Prostate gland (tissue), 2 donors: Measurements from ENCODE around the gene LMAN1L. TPM values are rescaled to one million over a fixed set of nuclear protein-coding genes. Genes with fewer than 3 reads are reported as not detected.

Experiments used
- DNase-seq: peaks from one replicate; pipeline ENCODE4 v3.0.0-alpha.2; 2019; ENCODE audit warnings: low spot score
- H3K27ac ChIP-seq, 2 donors: fragments of 200-600 bp; sonication (generic); 2 replicates each; pipeline ENCODE4 v1.5.1; 2017 to 2019
- H3K27me3 ChIP-seq: fragments of 200-600 bp; sonication (generic); replicated peaks from 2 replicates; pipeline ENCODE4 v1.5.1; 2019; ENCODE audit not compliant: insufficient read depth
- H3K36me3 ChIP-seq, 2 donors: fragments of 200-600 bp; sonication (generic); 1 replicate in 1 of 2; 2 replicates in 1 of 2; pipeline versions ENCODE4 v1.5.1 to v1.8.1; 2017 to 2019
- H3K4me1 ChIP-seq: fragments of 200-600 bp; sonication (generic); replicated peaks from 2 replicates; pipeline ENCODE4 v1.5.1; 2019
- H3K4me3 ChIP-seq, 2 donors: fragments of 200-600 bp; sonication (generic); 2 replicates each; pipeline ENCODE4 v1.5.1; 2017 to 2019
- H3K9me3 ChIP-seq: fragments of 200-600 bp; sonication (generic); 2 replicates; pipeline ENCODE4 v1.5.1; 2017
- CTCF ChIP-seq, 4 experiments: fragments of 200-600 bp in 2 of 4; fragments of 450-650 bp in 2 of 4; sonication (generic) in 2 of 4; IDR thresholded peaks; 1 replicate in 3 of 4; 2 replicates in 1 of 4; pipeline ENCODE4 v1.5.1; 2016 to 2019; ENCODE audit warnings: antibody characterized with exemption in 4 of 4, mild to moderate bottlenecking in 2 of 4, moderate library complexity in 2 of 4
- POLR2A ChIP-seq: fragments of 450-650 bp; IDR thresholded peaks from one replicate; pipeline ENCODE4 v1.6.1; 2016; ENCODE audit warnings: antibody characterized with exemption, mild to moderate bottlenecking
- POLR2AphosphoS5 ChIP-seq: sonication (generic); formaldehyde crosslinking; IDR thresholded peaks from one replicate; pipeline ENCODE4 v1.6.1; 2017; ENCODE audit warnings: antibody characterized with exemption
- WGBS: methylation state at CpG from one replicate; pipeline ENCODE4 v1.1.5; 2018; 5-methylcytosine and 5-hydroxymethylcytosine counted together
- intact Hi-C: fragments of 100-400 bp; cut with DNase I; formaldehyde crosslinking; loops from one replicate; pipeline ENCODE4 v1.14.2; 2022
- total RNA-seq, 2 donors: library from RNA; depleted of rRNA; stranded (reverse); fragments of >200 nt; gene quantifications; one replicate each; pipeline ENCODE4 v1.1.0, GENCODE V29; 2016

Gene LMAN1L
- total RNA-seq, 2 donors from 2014 or later = 219 to 229 TPM

- no peaks in the 10 kb centered on the region for H3K9me3 ChIP-seq
- peak overlapping the region; percentile 77 to 83 for H3K27ac ChIP-seq
- H3K4me3 ChIP-seq = no peak overlapping the region
- peaks cover 4 to 8% of the 10 kb centered on the region in 2 donors for H3K36me3 ChIP-seq
- peaks cover 19% of the 10 kb centered on the region for H3K4me1 ChIP-seq
- 75% methylated on average over 22 of the region's 25 CpGs for WGBS
- H3K27me3 ChIP-seq = no peaks in the 10 kb centered on the region
- intact Hi-C loops = no loop called here
- TF ChIP-seq POLR2AphosphoS5 (peak; percentile 89), CTCF (IDR thresholded peaks at IDR 0.05) (peak; percentile 23 to 77 (median 47)), POLR2A (no peak)
- peak; percentile 83 for DNase-seq
These were observed 14.0 kb upstream of the LMAN1L start for GRCh38 chr15:74798388-74799254.

- H3K4me1 ChIP-seq = peaks cover 19% of the 10 kb centered on the region
- H3K9me3 ChIP-seq = no peaks in the 10 kb centered on the region
- WGBS = 83% methylated on average over 16 of the region's 16 CpGs
- no peak for TF ChIP-seq CTCF (IDR thresholded peaks at IDR 0.05)
- TF ChIP-seq POLR2AphosphoS5 = no peak
- TF ChIP-seq POLR2A = no peak
- intact Hi-C loops = no loop called here
- peak overlapping the region; percentile 77 to 83 for H3K27ac ChIP-seq
- peaks cover 4 to 8% of the 10 kb centered on the region in 2 donors for H3K36me3 ChIP-seq
- no peak overlapping the region for H3K4me3 ChIP-seq
- no peaks in the 10 kb centered on the region for H3K27me3 ChIP-seq
- DNase-seq = no peak
These were observed 13.3 kb upstream of the LMAN1L start for GRCh38 chr15:74799255-74799855.

GRCh38 chr15:74799856-74800558, 12.6 kb upstream of the LMAN1L start:
- Histone ChIP-seq H3K4me3 (no peak overlapping the region), H3K27me3 (no peaks in the 10 kb centered on the region), H3K27ac (peak overlapping the region; percentile 77 to 83), H3K9me3 (no peaks in the 10 kb centered on the region), H3K36me3 (peaks cover 4 to 8% of the 10 kb centered on the region in 2 donors), H3K4me1 (peaks cover 19% of the 10 kb centered on the region)
- intact Hi-C loops = no loop called here
- peak; percentile 69 for DNase-seq
- WGBS = 34% methylated on average over 18 of the region's 18 CpGs
- TF ChIP-seq CTCF (IDR thresholded peaks at IDR 0.05) (peak; percentile 94 to 99 (median 96)), POLR2A (no peak), POLR2AphosphoS5 (peak; percentile 46)

GRCh38 chr15:74800559-74801094, 12.0 kb upstream of the LMAN1L start:
- Histone ChIP-seq H3K9me3 (no peaks in the 10 kb centered on the region), H3K4me1 (peaks cover 19% of the 10 kb centered on the region), H3K4me3 (no peak overlapping the region), H3K36me3 (peaks cover 4 to 8% of the 10 kb centered on the region in 2 donors), H3K27me3 (no peaks in the 10 kb centered on the region), H3K27ac (peak overlapping the region; percentile 77 to 83)
- no peak for DNase-seq
- intact Hi-C loops = no loop called here
- TF ChIP-seq POLR2A = no peak
- 76% methylated on average over 17 of the region's 20 CpGs for WGBS
